GM08714 (cell line): ENCODE results near the gene TMEM208.

Experiments used
- H3K4me3 ChIP-seq: fragments of 200-500 bp; sonication (Bioruptor generic); 2 replicates; pipeline ENCODE4 v1.5.1; 2014; ENCODE audit warnings: mild to moderate bottlenecking, low read length, inconsistent platforms
- ZNF274 ChIP-seq: IDR thresholded peaks from 2 replicates; pipeline ENCODE4 v1.6.1; 2012; ENCODE audit warnings: mild to moderate bottlenecking, low read depth, low read length

TMEM208 gene

GRCh38 chr16:67198238-67198734, 28.6 kb upstream of the TMEM208 start:
- TF ChIP-seq ZNF274, result no peak
- no peak overlapping the region for H3K4me3 ChIP-seq

- no peak for TF ChIP-seq ZNF274
- H3K4me3 ChIP-seq, result no peak within 1 kb of the TSS
Measured at GRCh38 chr16:67199011-67199807, 27.7 kb upstream of the TMEM208 start, which contains the start of gene ELMO3. Gene ELMO3 (plus strand): TSS chr16:67199131. CDS start chr16:67199327, 196 bp downstream.

GRCh38 chr16:67199808-67200198, 27.1 kb upstream of the TMEM208 start:
- TF ChIP-seq ZNF274, result no peak
- no peak overlapping the region for H3K4me3 ChIP-seq

GRCh38 chr16:67200491-67200890, 26.4 kb upstream of the TMEM208 start:
- no peak overlapping the region for H3K4me3 ChIP-seq
- TF ChIP-seq ZNF274, result no peak

- no peak for TF ChIP-seq ZNF274
- no peak overlapping the region for H3K4me3 ChIP-seq
Measured at GRCh38 chr16:67201411-67202345, 25.3 kb upstream of the TMEM208 start.

- no peak for TF ChIP-seq ZNF274
- no peak overlapping the region for H3K4me3 ChIP-seq
Measured at GRCh38 chr16:67202426-67202825, 24.5 kb upstream of the TMEM208 start.

GRCh38 chr16:67202956-67203493, 23.9 kb upstream of the TMEM208 start:
- H3K4me3 ChIP-seq, result no peak overlapping the region
- no peak for TF ChIP-seq ZNF274

GRCh38 chr16:67204076-67204475, 22.9 kb upstream of the TMEM208 start:
- H3K4me3 ChIP-seq, result no peak overlapping the region
- TF ChIP-seq ZNF274, result no peak

- H3K4me3 ChIP-seq, result no peak overlapping the region
- TF ChIP-seq ZNF274, result no peak
Measured at GRCh38 chr16:67206129-67206837, 20.6 kb upstream of the TMEM208 start.

GRCh38 chr16:67206838-67207248, 20.1 kb upstream of the TMEM208 start:
- no peak overlapping the region for H3K4me3 ChIP-seq
- TF ChIP-seq ZNF274, result no peak

GRCh38 chr16:67207249-67208091, 19.5 kb upstream of the TMEM208 start:
- H3K4me3 ChIP-seq, result no peak overlapping the region
- no peak for TF ChIP-seq ZNF274

- H3K4me3 ChIP-seq, result no peak overlapping the region
- TF ChIP-seq ZNF274, result no peak
Measured at GRCh38 chr16:67208154-67208896, 18.6 kb upstream of the TMEM208 start.

GRCh38 chr16:67209565-67209964, 17.4 kb upstream of the TMEM208 start:
- H3K4me3 ChIP-seq, result no peak overlapping the region
- TF ChIP-seq ZNF274, result no peak
